Activated CD4-positive, alpha-beta T cell treated with anti-CD3 and anti-CD28 coated beads, Interleukin-10, Interleukin-2, amounts not matched to agents 100 ng/mL and 50 ng/mL, durations not matched to agents 16 hours and 8 hours (primary cell): ENCODE data around the gene CYP2A6.
"Not testable (repeated sequence)": the region's sequence is repeated elsewhere in the genome, so short reads cannot be mapped to it uniquely, and the experiment has no call there.

Source experiments
- DNase-seq: peaks from one replicate; pipeline ENCODE4 v3.0.0-alpha.2; 2020

The CYP2A6 gene

GRCh38 chr19:40818480-40819399 is 31.5 kb downstream of the CYP2A6 start:
- peak; percentile 71 for DNase-seq

DNA sequence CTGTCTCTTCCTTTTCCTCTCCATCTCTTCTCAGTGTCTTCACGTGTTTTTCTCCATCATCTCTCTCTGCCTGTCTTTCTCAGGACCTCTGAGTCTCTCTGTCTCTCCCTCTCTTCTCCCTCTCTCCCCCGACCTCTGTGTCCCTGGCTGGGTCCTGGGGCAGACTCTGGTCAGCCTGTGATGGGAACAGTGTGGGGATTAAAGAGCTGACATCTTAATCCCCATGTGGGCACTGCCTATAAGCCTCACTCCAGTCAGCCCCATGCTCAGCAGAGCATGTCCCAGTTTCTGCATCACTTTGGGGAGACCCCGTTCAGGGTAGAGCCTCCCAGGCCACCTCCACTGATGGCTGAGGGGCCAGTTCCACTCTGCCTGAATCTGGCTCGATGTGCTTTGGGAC is 35.0 kb downstream of the CYP2A6 start:
- no peak for DNase-seq

DNA sequence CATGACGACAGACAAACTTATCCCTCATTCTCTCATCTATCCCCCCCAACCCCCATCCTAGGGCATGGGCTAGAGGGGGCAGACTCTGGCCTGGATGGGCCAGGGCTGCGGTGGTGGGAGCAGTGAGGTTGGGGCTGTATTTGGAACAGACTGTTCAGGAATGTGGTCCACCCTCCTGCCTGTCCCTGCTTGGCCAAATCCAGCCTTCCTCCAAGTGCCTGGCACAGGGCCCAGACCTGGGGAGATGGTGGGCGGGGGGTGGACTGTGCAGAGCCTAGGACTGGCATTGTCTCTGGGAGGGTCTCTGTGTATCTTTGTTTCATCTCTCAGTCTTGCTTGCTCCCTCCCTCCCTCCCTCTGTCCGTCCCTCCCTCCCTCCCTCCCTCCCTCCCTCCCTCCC is 37.1 kb downstream of the CYP2A6 start:
- no peak for DNase-seq

- DNase-seq, result not testable (repeated sequence)
These were observed 37.7 kb downstream of the CYP2A6 start for GRCh38 chr19:40812571-40812970.

- DNase-seq, result no peak
These were observed 38.5 kb downstream of the CYP2A6 start for GRCh38 chr19:40811478-40812341.

GRCh38 chr19:40810649-40811408 is 39.4 kb downstream of the CYP2A6 start:
- DNase-seq, result peak; percentile 65

DNA sequence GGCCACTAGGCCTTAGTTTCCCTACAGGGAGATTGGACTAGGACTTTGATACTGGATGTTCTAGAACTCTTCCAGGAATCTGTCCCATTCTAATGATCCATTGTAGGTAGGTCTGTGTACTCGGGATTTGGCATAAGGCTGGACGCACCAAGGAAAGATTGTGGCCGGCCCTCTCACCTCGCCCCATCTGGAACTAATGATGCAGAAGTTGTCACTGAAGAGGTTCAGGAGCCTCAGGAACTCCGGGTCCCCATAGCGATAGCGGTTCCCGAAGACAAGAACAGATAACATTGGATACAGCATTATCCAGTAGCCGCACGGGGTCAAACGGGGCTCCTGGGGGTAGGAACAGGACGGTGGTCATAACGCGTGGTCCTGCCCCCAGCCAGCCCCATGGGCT is 40.1 kb downstream of the CYP2A6 start:
- no peak for DNase-seq

GRCh38 chr19:40809358-40810086 is 40.7 kb downstream of the CYP2A6 start:
- no peak for DNase-seq

- no peak for DNase-seq
These were observed 41.8 kb downstream of the CYP2A6 start for GRCh38 chr19:40808497-40808896.

GRCh38 chr19:40808021-40808325 is 42.3 kb downstream of the CYP2A6 start:
- DNase-seq, result no peak

- no peak for DNase-seq
These were observed 42.9 kb downstream of the CYP2A6 start for GRCh38 chr19:40807147-40808020.

- peak; percentile 90 for DNase-seq
These were observed 43.7 kb downstream of the CYP2A6 start for GRCh38 chr19:40806423-40807146.

DNA sequence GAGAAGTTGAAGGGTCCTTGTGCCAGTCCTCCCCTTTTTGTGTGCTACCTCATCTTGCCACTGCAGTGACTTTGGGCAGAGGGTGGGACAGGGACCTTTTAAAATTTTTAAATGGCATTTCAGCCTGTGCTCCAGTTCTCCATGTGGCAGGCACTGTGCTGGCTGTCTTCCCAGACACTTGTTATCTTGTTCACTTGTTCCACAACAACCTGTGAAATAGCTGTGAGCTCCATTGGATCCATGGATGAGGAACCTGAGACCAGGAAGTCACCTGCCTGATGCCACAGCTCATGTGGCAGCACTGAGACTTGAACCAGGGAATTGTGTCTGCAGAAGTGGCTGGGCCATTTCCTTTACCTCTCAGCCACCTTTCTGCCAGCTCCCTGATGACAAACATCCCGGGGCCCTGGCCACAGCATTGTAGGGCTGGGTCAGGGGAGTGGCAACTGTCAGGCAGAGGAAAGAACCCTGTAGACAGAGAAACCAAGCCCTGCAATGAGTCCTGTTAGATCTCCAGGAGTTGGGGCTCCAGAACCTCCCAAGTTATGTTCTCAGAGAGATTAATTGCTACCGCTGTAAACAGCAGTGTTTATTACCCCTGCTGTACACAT is 44.9 kb downstream of the CYP2A6 start:
- DNase-seq, result peak; percentile 43

GRCh38 chr19:40804783-40805242 is 45.4 kb downstream of the CYP2A6 start:
- DNase-seq, result no peak

- peak; percentile 70 for DNase-seq
These were observed 46.1 kb downstream of the CYP2A6 start for GRCh38 chr19:40803857-40804782.

DNA sequence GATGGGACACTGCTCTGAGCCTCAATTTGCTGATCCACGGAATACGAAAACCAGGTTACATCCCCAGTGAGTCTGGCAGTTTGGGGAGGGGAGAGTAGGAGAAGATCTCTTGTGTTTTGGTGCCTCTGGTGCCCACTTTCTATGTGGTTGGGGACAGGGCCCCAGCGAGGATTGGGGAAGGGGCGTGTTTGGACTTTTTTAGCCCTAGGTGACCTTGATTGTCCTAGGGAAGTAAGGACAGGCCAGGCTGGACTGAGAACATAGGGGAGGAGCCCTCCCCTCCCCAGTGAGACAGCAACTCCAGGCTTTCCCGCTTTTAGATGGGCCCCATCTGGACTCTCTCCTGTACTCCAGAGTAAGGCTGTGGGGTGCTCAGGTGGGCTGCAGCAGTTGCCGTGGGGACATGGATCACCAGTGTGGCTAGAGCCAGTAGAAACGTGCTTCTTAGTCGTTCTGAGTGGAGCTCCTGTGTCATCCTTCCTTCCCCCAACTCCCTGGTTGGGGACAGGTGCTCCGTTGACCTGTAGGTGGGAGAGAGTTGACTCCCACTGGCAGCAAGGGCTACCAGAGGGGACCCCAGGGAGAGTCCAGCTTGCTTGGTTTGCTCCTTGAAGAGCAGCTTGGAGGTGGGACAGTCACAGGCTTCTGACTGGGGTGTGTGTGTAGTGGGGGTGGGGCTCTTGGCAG is 46.9 kb downstream of the CYP2A6 start:
- DNase-seq, result no peak

- DNase-seq, result no peak
These were observed 47.7 kb downstream of the CYP2A6 start for GRCh38 chr19:40802300-40803169.
